OCI-LY1 (cell line): Measurements from ENCODE around the gene ATXN7L1.

Source experiments
- H2AFZ ChIP-seq: fragments of 200-600 bp; sonication (generic), shearing (Covaris generic); 2 replicates; pipeline ENCODE4 v1.6.0; 2014; ENCODE audit warnings: antibody characterized with exemption, mild to moderate bottlenecking, low read length
- H3F3A ChIP-seq: fragments of 200-600 bp; sonication (generic), shearing (Covaris generic); 2 replicates; pipeline ENCODE4 v1.6.0; 2014; ENCODE audit warnings: mild to moderate bottlenecking, antibody characterized with exemption, low read length, moderate library complexity; ENCODE audit not compliant: insufficient read depth
- H3K27ac ChIP-seq: fragments of 200-600 bp; sonication (generic); 2 replicates; pipeline ENCODE4 v1.5.1; 2014; ENCODE audit warnings: low read length, mixed run types, mild to moderate bottlenecking, low read depth; ENCODE audit not compliant: poor library complexity, severe bottlenecking
- H3K27me3 ChIP-seq: fragments of 200-600 bp; sonication (generic); 2 replicates; pipeline ENCODE4 v1.6.0; 2014; ENCODE audit warnings: antibody characterized with exemption, mild to moderate bottlenecking, low read length, moderate library complexity; ENCODE audit not compliant: insufficient read depth
- H3K36me3 ChIP-seq: fragments of 200-600 bp; sonication (generic); 2 replicates; pipeline ENCODE4 v1.6.1; 2014; ENCODE audit warnings: mild to moderate bottlenecking, antibody characterized with exemption, low read length, moderate library complexity, mixed read lengths; ENCODE audit not compliant: insufficient read depth
- H3K4me1 ChIP-seq: fragments of 200-600 bp; sonication (generic); 2 replicates; pipeline ENCODE4 v1.5.1; 2014; ENCODE audit warnings: mild to moderate bottlenecking, low read length, moderate library complexity; ENCODE audit not compliant: insufficient read depth, severe bottlenecking
- H3K4me2 ChIP-seq: fragments of 200-600 bp; sonication (generic), shearing (Covaris generic); 2 replicates; pipeline ENCODE4 v1.6.1; 2014; ENCODE audit warnings: low read length
- H3K4me3 ChIP-seq: fragments of 200-600 bp; sonication (generic); 2 replicates; pipeline ENCODE4 v1.5.1; 2014; ENCODE audit warnings: low read length, low read depth, mild to moderate bottlenecking, mixed read lengths; ENCODE audit not compliant: poor library complexity, severe bottlenecking
- H3K79me2 ChIP-seq: fragments of 200-600 bp; shearing (Covaris generic); 2 replicates; pipeline ENCODE4 v1.6.1; 2016; ENCODE audit warnings: mixed run types, low read length, mixed read lengths; ENCODE audit not compliant: insufficient read depth
- H3K9ac ChIP-seq: fragments of 200-600 bp; sonication (generic), shearing (Covaris generic); 2 replicates; pipeline ENCODE4 v1.6.1; 2014; ENCODE audit warnings: mild to moderate bottlenecking, low read length, mixed read lengths
- H3K9me2 ChIP-seq: fragments of 200-600 bp; sonication (generic), shearing (Covaris generic); 2 replicates; pipeline ENCODE4 v1.6.1; 2014; ENCODE audit warnings: low read depth, mild to moderate bottlenecking, low read length, mixed read lengths
- H3K9me3 ChIP-seq: fragments of 200-600 bp; shearing (Covaris generic); 2 replicates; pipeline ENCODE4 v1.6.1; 2014; ENCODE audit warnings: low read length, mixed read lengths
- H4K20me1 ChIP-seq: fragments of 200-600 bp; sonication (generic), shearing (Covaris generic); 2 replicates; pipeline ENCODE4 v1.6.0; 2016; ENCODE audit warnings: mild to moderate bottlenecking, low read length; ENCODE audit not compliant: insufficient read depth
- EZH2 ChIP-seq: fragments of 200-600 bp; sonication (generic), shearing (Covaris generic); IDR thresholded peaks from 2 replicates; pipeline ENCODE4 v1.8.0; 2017; ENCODE audit warnings: borderline replicate concordance, mixed run types, mild to moderate bottlenecking, antibody characterized with exemption, low read length, moderate library complexity, mixed read lengths
- TF ChIP-seq, protein P1 (sequence below): fragments of 200-600 bp; sonication (generic), shearing (Covaris generic); IDR thresholded peaks from 2 replicates; pipeline ENCODE4 v1.5.1; 2017; ENCODE audit warnings: mild to moderate bottlenecking, antibody characterized with exemption, low read length, moderate library complexity, mixed read lengths

ATXN7L1 gene

DNA sequence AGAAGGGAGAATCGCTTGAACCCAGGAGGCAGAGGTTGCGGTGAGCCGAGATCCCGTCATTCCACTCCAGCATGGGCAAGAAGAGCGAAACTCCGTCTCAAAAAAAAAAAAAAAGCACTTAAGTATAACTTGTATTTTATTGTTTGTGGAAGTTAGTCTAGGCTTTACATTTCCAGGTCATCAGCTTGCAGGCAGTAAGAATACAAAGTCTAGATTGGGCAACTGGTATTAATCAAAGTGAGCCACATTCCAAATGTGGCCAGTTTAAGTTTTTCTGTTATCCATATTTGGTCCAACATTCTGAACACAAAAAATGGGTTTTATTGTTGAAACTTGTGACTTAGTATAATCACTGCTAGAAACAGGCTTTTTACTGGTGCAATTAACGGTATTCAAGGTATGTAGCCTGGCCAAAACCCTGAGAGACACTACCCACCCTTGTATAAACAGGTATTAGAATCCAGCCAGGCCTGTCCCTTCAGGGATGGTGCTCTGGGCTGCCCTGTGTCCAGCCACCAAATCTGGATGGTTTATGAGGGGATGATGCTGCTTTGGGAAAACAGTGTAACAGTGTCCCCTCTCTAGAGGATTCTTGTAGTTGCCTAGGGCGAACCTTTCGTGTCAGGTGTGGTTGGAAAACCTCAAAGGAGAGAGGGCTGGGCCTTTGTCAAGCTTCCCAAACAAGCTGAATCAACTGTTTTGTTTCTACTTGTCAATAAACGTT, 173.0 kb downstream of the ATXN7L1 start:
- Histone ChIP-seq H3K4me1 (no peaks in the 10 kb centered on the region), H3K79me2 (no peaks in the 10 kb centered on the region), H3K36me3 (no peaks in the 10 kb centered on the region), H4K20me1 (no peaks in the 10 kb centered on the region), H3K9me2 (no peaks in the 10 kb centered on the region), H3K4me3 (no peak overlapping the region), H3K4me2 (no peak overlapping the region), H3K9ac (no peak overlapping the region), H3K9me3 (no peaks in the 10 kb centered on the region), H3K27ac (no peak overlapping the region), H3F3A (no peaks in the 10 kb centered on the region), H3K27me3 (peaks cover 7% of the 10 kb centered on the region; the same call in 1 of the 2 replicates), H2AFZ (no peak overlapping the region)
- TF ChIP-seq, protein P1, sequence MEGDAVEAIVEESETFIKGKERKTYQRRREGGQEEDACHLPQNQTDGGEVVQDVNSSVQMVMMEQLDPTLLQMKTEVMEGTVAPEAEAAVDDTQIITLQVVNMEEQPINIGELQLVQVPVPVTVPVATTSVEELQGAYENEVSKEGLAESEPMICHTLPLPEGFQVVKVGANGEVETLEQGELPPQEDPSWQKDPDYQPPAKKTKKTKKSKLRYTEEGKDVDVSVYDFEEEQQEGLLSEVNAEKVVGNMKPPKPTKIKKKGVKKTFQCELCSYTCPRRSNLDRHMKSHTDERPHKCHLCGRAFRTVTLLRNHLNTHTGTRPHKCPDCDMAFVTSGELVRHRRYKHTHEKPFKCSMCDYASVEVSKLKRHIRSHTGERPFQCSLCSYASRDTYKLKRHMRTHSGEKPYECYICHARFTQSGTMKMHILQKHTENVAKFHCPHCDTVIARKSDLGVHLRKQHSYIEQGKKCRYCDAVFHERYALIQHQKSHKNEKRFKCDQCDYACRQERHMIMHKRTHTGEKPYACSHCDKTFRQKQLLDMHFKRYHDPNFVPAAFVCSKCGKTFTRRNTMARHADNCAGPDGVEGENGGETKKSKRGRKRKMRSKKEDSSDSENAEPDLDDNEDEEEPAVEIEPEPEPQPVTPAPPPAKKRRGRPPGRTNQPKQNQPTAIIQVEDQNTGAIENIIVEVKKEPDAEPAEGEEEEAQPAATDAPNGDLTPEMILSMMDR = no peak
- no peak for TF ChIP-seq EZH2

DNA sequence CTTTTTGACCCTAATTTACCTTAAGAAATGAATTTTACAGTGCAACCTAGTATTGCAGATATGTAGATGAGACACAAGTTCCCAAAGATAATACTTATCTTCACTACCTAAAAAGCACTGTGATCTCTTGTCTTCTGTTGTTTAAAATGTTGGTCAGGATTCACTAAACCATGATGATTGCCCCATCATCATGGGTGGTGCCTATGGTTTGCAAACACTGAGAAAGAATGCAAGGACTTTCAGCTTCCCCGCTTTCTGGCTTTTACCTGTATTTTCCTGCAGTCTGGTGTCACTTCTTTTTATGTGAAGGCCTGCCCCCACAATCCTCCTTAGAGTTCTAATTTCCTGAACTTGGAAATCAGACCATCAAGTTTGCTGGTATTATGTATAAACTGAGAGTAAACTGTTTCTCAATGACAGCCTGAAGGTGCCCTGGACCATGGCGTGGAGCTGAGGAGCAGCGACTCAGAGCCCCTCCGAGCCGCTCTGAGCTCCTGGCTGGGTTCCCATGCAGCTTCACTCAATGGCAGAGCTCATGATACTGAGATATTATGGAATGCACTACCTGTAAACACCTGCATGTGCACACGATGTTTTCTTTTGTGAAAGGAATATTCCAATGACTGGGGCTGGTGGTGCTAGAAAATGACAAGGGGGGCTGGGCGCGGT, 176.7 kb downstream of the ATXN7L1 start:
- H3F3A ChIP-seq = no peaks in the 10 kb centered on the region
- TF ChIP-seq EZH2 = no peak
- TF ChIP-seq, protein P1 = no peak
- no peaks in the 10 kb centered on the region for H3K36me3 ChIP-seq
- H3K4me3 ChIP-seq = no peak overlapping the region
- no peak overlapping the region for H3K4me2 ChIP-seq
- H4K20me1 ChIP-seq = no peaks in the 10 kb centered on the region
- no peaks in the 10 kb centered on the region for H3K9me2 ChIP-seq
- H3K9me3 ChIP-seq = no peaks in the 10 kb centered on the region
- H3K79me2 ChIP-seq = no peaks in the 10 kb centered on the region
- no peak overlapping the region for H3K9ac ChIP-seq
- H3K4me1 ChIP-seq = no peaks in the 10 kb centered on the region
- no peak overlapping the region for H3K27ac ChIP-seq
- H2AFZ ChIP-seq = no peak overlapping the region
- H3K27me3 ChIP-seq = peaks cover 4% of the 10 kb centered on the region; the same call in 1 of the 2 replicates

DNA sequence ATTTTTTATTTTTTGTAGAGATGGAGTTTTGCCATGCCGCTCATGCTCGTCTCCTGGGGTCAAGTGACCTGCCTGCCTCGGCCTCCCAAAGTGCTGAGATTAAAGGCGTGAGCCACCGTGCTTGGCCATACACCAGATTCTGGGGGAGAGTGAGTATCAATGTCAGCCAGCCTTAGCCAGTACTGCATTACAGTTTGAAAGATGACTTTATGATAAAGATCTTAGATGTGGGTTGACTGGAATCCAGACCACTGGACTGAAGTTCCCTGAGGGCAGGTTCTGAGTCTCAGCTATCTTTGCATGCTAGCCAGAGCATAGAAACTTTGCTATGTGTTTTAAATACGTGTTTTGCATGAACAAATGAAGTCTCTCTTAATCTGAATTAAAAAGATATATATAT, 177.9 kb downstream of the ATXN7L1 start:
- Histone ChIP-seq H4K20me1 (no peaks in the 10 kb centered on the region), H3K9me3 (no peaks in the 10 kb centered on the region), H3K9ac (no peak overlapping the region), H3K27ac (no peak overlapping the region), H2AFZ (no peak overlapping the region), H3K4me1 (no peaks in the 10 kb centered on the region), H3K4me3 (no peak overlapping the region), H3K36me3 (no peaks in the 10 kb centered on the region), H3K9me2 (no peaks in the 10 kb centered on the region), H3K27me3 (peaks cover 4% of the 10 kb centered on the region; the same call in 1 of the 2 replicates), H3K4me2 (no peak overlapping the region), H3K79me2 (no peaks in the 10 kb centered on the region), H3F3A (no peaks in the 10 kb centered on the region)
- TF ChIP-seq, protein P1 = no peak
- TF ChIP-seq EZH2 = no peak
